HG03378 (cell line): ENCODE results near the gene RAB21.
A peak's percentile ranks its signal among the peaks of the same experiment; 100 is the strongest.
"Not testable (repeated sequence)": the region's sequence is repeated elsewhere in the genome, so short reads cannot be mapped to it uniquely, and the experiment has no call there.

Source experiments
- ATAC-seq: cut with Tn5 transposase; IDR thresholded peaks from one replicate; pipeline ENCODE4 v1.9.1; 2021; ENCODE audit warnings: mild to moderate bottlenecking, moderate library complexity; ENCODE audit not compliant: unreplicated experiment

The RAB21 gene

DNA sequence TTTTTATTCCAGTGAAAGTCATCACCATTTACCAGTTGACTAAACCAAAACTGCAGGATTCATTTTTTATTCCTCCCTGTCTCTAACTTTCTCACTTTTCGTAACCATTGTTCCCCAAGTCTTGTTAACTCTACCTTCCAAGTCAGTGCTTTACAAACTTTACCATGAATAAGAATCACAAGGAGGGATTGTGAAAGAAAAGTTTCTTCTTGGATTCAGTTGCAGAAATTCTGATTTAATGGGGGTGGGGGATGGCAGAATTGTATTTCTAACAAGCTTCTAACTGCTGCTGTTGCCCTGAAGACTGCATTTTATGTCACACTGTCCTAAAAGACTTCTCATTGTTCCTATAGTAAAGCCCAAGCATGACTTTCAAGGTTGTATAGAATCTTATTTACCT, 5.0 kb upstream of the RAB21 start:
- ATAC-seq, result no peak

DNA sequence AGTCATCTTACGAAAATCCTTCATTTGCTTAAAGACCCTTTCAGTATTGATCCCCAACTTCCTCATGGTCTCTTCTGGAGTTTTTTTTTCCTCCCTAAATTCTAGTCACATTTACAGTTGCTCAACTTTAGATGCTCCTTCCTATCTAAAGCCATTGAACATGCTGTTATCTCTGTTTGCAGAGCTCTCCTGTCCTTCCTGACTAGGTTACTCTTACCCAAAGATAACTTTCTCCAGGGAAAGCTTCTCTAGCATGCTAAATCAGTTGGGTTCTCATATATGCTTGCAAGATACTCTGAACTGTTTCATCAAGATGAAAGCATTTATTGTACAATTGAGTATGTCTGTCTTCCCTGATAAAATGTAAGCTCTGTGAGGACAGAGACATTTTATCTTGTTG, 1.8 kb upstream of the RAB21 start:
- ATAC-seq, result no peak

GRCh38 chr12:71755146-71755892, 656 bp downstream of the RAB21 start:
- peak; percentile 64 for ATAC-seq

- ATAC-seq, result no peak
Observed at GRCh38 chr12:71756054-71756690, 1.5 kb downstream of the RAB21 start.

- no peak for ATAC-seq
Observed at GRCh38 chr12:71759941-71760340, 5.3 kb downstream of the RAB21 start.

DNA sequence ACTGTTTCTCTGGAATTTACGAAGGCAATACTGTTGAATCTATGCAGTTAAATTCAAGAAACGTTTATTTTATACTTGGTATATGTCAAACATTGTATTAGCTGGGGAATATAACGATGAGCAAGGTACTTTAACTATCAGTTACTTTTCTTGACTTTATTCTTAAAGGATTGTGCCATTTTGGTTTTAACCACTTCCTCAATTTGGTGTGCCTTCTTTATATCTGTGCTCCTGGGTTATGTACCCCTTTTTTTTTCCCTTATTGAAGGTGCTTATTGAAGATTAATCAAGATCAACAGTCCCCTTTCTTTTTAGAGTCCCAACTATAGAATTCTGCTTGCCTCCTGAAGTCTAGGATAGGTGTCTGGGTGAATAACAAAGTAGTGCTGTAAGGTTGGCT, 5.8 kb downstream of the RAB21 start:
- ATAC-seq, result no peak

DNA sequence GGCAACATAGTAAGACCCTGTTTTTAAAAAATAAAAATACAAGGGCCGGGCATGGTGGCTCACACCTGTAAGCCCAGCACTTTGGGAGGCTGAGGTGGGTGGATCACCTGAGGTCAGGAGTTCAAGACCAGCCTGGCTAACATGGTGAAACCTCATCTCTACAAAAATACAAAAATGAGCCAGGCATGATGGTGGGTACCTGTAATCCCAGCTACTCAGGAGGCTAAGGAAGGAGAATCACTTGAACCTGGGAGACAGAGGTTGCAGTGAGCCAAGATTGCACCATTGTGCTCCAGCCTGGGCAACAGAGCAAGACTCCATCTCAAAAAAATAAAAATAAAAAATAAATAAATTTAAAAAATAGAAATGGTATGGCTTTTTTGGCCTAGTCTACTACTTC, 6.7 kb downstream of the RAB21 start:
- not testable (repeated sequence) for ATAC-seq

DNA sequence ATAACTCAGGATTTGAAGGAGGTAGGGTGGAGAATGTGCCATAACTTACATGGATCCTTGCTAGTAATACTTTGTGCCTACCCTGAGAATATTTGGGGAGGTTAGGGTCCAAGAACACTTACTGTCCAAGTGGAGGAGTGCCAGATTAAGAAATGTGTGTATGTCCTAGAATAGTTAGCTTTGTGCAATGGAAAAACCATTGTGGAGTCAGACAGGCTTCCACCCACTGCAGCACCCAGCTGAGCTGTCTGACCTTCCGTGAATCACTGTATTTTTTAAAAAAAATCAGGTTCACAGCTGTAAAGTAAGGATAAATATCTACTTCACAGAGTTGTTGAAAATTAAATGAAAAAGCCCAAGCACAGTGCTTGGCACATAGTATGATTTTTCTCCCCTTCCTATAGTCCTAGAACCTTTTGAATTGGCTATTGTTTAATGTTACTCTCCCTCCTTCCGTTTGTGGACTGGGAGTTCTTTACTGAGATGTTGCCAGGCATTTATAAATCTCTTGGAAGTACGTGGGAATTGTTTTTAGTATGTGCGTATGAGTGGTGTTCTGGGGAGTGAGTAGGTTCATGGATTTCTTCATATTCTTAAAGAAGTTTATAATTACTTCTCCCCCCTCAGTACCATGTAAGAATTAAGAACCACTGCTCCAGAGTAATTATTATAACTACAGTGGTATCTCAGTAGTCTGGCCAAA, 9.2 kb downstream of the RAB21 start:
- ATAC-seq, result no peak

- no peak for ATAC-seq
Observed at GRCh38 chr12:71764587-71765321, 10.1 kb downstream of the RAB21 start.

DNA sequence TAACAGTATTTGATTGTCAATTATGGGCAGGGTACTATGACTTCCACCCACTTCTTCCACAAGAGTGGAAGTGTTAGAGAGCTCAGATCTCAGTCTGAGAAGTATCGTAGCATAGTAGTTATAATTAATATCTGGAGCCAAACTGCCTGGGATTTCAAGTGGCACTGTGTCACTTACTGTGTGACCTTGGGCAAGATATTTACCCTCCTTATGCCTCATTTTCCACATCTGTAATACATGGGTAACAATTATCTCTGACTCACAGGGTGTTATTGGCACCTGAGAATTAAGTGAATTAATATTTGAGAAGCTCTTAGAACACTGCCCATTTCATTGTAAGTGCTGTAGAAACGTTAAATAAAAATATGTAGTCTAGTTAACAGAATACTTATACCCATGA, 11.5 kb downstream of the RAB21 start:
- ATAC-seq, result no peak

- ATAC-seq, result no peak
Observed at GRCh38 chr12:71767183-71767582, 12.5 kb downstream of the RAB21 start.

- ATAC-seq, result peak; percentile 45
Observed at GRCh38 chr12:71768900-71769299, 14.2 kb downstream of the RAB21 start.

GRCh38 chr12:71771069-71771468, 16.4 kb downstream of the RAB21 start:
- no peak for ATAC-seq

DNA sequence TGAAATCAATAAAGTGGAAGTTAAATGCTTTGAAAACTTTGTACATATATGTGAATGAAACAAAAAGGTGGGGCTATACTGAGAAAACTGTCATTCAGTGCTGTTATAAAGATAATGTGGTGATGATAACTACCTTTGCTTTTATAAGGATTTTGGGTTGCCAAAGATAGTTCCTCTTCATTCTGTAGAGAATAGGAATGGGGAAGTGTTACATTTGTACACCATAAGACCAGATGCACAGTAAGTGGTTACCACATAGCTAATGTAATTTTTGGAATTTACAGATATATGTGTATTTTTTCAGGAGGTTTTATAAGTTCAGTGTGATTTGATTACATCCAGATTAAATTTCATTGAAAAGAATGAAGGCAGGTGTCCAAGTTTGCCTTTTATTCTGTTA, 18.1 kb downstream of the RAB21 start:
- ATAC-seq, result no peak

- peak; percentile 68 for ATAC-seq
Observed at GRCh38 chr12:71780237-71780822, 25.7 kb downstream of the RAB21 start.

GRCh38 chr12:71782017-71782416, 27.4 kb downstream of the RAB21 start:
- ATAC-seq, result peak; percentile 65

DNA sequence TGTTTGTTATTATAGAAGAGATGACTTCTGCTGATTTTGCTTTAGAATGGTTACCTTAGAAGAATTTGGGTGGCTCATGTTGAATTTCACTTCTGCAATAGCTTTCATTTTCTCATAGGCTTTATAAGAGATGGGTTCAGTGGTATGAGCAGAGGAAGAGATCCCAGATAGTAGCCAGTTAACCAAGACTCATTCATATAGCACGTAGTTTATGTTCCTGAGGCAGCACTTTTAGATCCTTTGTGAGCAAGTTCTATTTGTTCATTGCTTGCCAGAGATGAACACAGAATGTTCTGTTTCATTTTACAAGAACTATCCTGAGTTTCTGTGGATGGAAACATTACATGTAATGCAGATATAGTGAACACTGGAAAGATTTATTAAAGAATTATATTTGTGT, 32.2 kb downstream of the RAB21 start:
- no peak for ATAC-seq

DNA sequence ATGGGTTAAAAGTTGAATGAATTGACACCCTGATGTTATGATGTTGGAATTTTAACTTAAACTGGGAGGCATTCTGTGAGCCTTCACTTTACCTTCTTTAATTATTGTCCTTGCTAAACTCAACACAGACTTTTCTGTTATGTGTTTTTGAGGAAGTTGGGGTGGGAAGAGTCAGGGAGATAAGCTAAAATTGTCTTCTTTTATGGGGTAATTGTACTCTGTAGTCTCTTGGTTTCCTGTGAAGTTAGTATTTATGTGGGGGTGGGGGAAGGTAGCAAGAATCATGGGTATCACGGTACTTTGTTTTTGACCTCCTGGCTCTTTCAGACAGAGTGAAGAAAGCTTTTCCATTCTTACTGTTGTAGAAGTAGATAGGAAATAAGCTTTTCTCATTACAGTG, 32.9 kb downstream of the RAB21 start:
- ATAC-seq, result no peak

- ATAC-seq, result no peak
Observed at GRCh38 chr12:71790331-71790730, 35.7 kb downstream of the RAB21 start.

DNA sequence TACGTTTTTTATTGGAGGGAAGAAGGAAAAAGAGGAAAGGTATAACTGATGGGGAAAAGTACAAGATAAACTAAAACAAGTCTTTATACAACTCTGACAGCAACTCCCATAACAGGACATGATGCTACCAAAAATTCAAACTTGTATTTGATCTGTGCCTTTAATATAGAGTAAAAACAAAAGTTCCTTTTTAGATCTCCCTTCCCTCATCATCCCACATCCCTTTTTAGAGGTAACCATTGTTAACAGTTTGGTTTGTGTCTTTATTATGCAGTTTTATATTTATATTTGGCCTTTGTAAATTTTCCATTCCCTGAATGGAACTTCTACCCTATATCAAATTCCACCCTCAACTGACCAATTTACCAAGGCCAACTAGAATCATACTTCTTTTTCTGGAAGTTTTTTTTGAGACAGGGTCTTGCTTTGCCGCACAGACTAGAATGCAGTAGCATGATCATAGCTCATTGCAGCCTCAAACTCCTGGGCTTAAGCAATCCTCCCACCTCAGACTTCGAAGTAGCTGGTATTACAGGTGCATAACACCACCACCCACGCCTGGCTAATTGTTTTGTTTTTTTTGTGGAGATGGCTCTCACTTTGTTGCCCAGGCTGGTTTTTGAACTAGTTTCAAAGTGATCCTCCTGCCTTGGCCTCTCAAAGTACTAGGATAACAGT, 36.9 kb downstream of the RAB21 start:
- no peak for ATAC-seq
